HCT116 (cell line): ENCODE results near the gene DIDO1. TPM values are rescaled to one million over a fixed set of nuclear protein-coding genes. Genes with fewer than 3 reads are reported as not detected.

ENCODE experiments used
- ATAC-seq: fragments of 200-7000 bp; cut with Tn5 transposase; 2 replicates; pipeline ENCODE4 v1.9.1; 2020; ENCODE audit warnings: mild to moderate bottlenecking, moderate library complexity
- BruUV-seq: library from RNA; stranded (reverse); fragments of 400-500 nt; replicated peaks from 2 replicates; lab custom pipeline; 2021; lab: Mats Ljungman, UMichigan
- CTCF ChIA-PET: fragments of 300-600 bp; sonication (Branson Sonifier 250); formaldehyde crosslinking; loops from one replicate; lab custom pipeline; 2021; ENCODE audit warnings: antibody characterized with exemption; lab: Charles Lee
- POLR2A ChIA-PET: fragments of 300-600, 350-600 bp; sonication (Branson Sonifier 250); formaldehyde crosslinking; loops from one replicate; lab custom pipeline; 2021; ENCODE audit warnings: antibody characterized with exemption; lab: Charles Lee
- RAD21 ChIA-PET, 2 experiments: fragments of 300-600 bp; sonication (Branson Sonifier 250); formaldehyde crosslinking; loops; one replicate each; lab custom pipeline; 2023; ENCODE audit warnings: low total read pairs in 2 of 2; ENCODE audit not compliant: uncharacterized antibody in 2 of 2, unreplicated experiment in 2 of 2, low non-redundant PET in 1 of 2; lab: Charles Lee
- DNase-seq: peaks from one replicate; pipeline ENCODE4 v3.0.0-alpha.2; 2010; ENCODE audit warnings: low read depth, low spot score
- H2AFZ ChIP-seq: fragments of 200-600 bp; shearing (Covaris generic), sonication (generic); 2 replicates; pipeline ENCODE4 v1.6.1; 2017; ENCODE audit warnings: low read depth, mixed run types, mixed read lengths, antibody characterized with exemption, low read length; ENCODE audit not compliant: poor library complexity, severe bottlenecking
- H3K27ac ChIP-seq: 2 replicates; pipeline ENCODE4 v1.5.1; 2012; ENCODE audit warnings: low read depth, low read length
- H3K27me3 ChIP-seq: fragments of 200-600 bp; sonication (generic); 2 replicates; pipeline ENCODE4 v1.6.1; 2016; ENCODE audit warnings: mixed run types, low read length, mixed read lengths; ENCODE audit not compliant: insufficient read depth
- H3K36me3 ChIP-seq, 2 experiments: fragments of 200-500 bp in 1 of 2; fragments of 200-600 bp in 1 of 2; sonication (Bioruptor generic) in 1 of 2; sonication (generic) in 1 of 2; 2 replicates each; pipeline versions ENCODE4 v1.5.1 to v1.6.1; 2014 to 2016; ENCODE audit warnings: low read length in 2 of 2, inconsistent platforms in 1 of 2, mixed read lengths in 1 of 2, mixed run types in 1 of 2; ENCODE audit not compliant: insufficient read depth in 2 of 2, control insufficient read depth in 1 of 2
- H3K4me1 ChIP-seq, 2 experiments: fragments of 200-600 bp in 1 of 2; sonication (generic) in 1 of 2; 2 replicates each; pipeline versions ENCODE4 v1.5.1 to v1.6.1; 2012 to 2017; ENCODE audit warnings: low read length in 2 of 2, inconsistent platforms in 1 of 2, mild to moderate bottlenecking in 1 of 2, mixed read lengths in 1 of 2, mixed run types in 1 of 2, moderate library complexity in 1 of 2; ENCODE audit not compliant: insufficient read depth in 2 of 2, control insufficient read depth in 1 of 2
- H3K4me2 ChIP-seq: fragments of 200-600 bp; sonication (generic); 2 replicates; pipeline ENCODE4 v1.6.1; 2017; ENCODE audit warnings: mixed run types, low read length, mixed read lengths
- H3K4me3 ChIP-seq, 2 experiments: fragments of 200-600 bp in 1 of 2; sonication (generic) in 1 of 2; replicated peaks in 1 of 2; 2 replicates each; pipeline ENCODE4 v1.5.1; 2011 to 2016; ENCODE audit warnings: low read length in 2 of 2, control low read depth in 1 of 2, low read depth in 1 of 2, mild to moderate bottlenecking in 1 of 2, mixed read lengths in 1 of 2, mixed run types in 1 of 2
- H3K79me2 ChIP-seq: fragments of 200-600 bp; sonication (generic); 2 replicates; pipeline ENCODE4 v1.6.1; 2017; ENCODE audit warnings: mild to moderate bottlenecking, mixed run types, low read length, moderate library complexity, mixed read lengths; ENCODE audit not compliant: insufficient read depth
- H3K9ac ChIP-seq: fragments of 200-600 bp; sonication (generic); 2 replicates; pipeline ENCODE4 v1.6.1; 2016; ENCODE audit warnings: low read length, mixed read lengths
- H3K9me2 ChIP-seq: fragments of 200-600 bp; sonication (generic), shearing (Covaris generic); 2 replicates; pipeline ENCODE4 v1.6.1; 2017; ENCODE audit warnings: mixed run types, mild to moderate bottlenecking, moderate library complexity; ENCODE audit not compliant: insufficient read depth
- H3K9me3 ChIP-seq, 2 experiments: fragments of 200-500 bp in 1 of 2; fragments of 200-600 bp in 1 of 2; sonication (Bioruptor generic) in 1 of 2; sonication (generic) in 1 of 2; 2 replicates each; pipeline ENCODE4 v1.6.1; 2014 to 2017; ENCODE audit warnings: low read length in 2 of 2, mixed read lengths in 2 of 2, inconsistent platforms in 1 of 2, low read depth in 1 of 2, mild to moderate bottlenecking in 1 of 2, mixed run types in 1 of 2, moderate library complexity in 1 of 2; ENCODE audit not compliant: control insufficient read depth in 1 of 2, insufficient read depth in 1 of 2
- H4K20me1 ChIP-seq: fragments of 200-600 bp; sonication (generic), shearing (Covaris generic); 2 replicates; pipeline ENCODE4 v1.6.1; 2017; ENCODE audit warnings: mixed run types, mild to moderate bottlenecking, moderate library complexity; ENCODE audit not compliant: insufficient read depth
- CEBPB ChIP-seq: IDR thresholded peaks from 2 replicates; pipeline ENCODE4 v1.6.1; 2012; ENCODE audit warnings: low read depth
- CTCF ChIP-seq, 3 experiments: fragments of 200-600 bp in 1 of 3; sonication (generic) in 1 of 3; IDR thresholded peaks in 2 of 3; conservative IDR thresholded peaks in 1 of 3; 2 replicates each; pipeline ENCODE4 v1.5.1; 2012 to 2017; ENCODE audit warnings: low read depth in 2 of 3, low read length in 2 of 3, antibody characterized with exemption in 1 of 3, borderline replicate concordance in 1 of 3, control low read depth in 1 of 3, mild to moderate bottlenecking in 1 of 3, mixed read lengths in 1 of 3, mixed run types in 1 of 3, moderate library complexity in 1 of 3; ENCODE audit not compliant: insufficient read depth in 1 of 3
- ELF1 ChIP-seq: IDR thresholded peaks from 2 replicates; pipeline ENCODE4 v1.6.1; 2012; ENCODE audit warnings: low read depth, borderline replicate concordance
- FOSL1 ChIP-seq: IDR thresholded peaks from 2 replicates; pipeline ENCODE4 v1.6.1; 2012; ENCODE audit warnings: low read depth
- POLR2A ChIP-seq: IDR thresholded peaks from 2 replicates; pipeline ENCODE4 v1.7.0; 2011; ENCODE audit warnings: borderline replicate concordance; ENCODE audit not compliant: insufficient read depth, insufficient read length; ENCODE audit errors: extremely low read depth
- POLR2AphosphoS5 ChIP-seq: IDR thresholded peaks from 2 replicates; pipeline ENCODE4 v1.6.1; 2011; ENCODE audit warnings: mild to moderate bottlenecking, low read depth, low read length, moderate library complexity
- RAD21 ChIP-seq: IDR thresholded peaks from 2 replicates; pipeline ENCODE4 v1.6.1; 2012; ENCODE audit warnings: low read depth, mild to moderate bottlenecking
- TCF7L2 ChIP-seq: IDR thresholded peaks from 2 replicates; pipeline ENCODE4 v1.7.0; 2011; ENCODE audit warnings: borderline replicate concordance, inconsistent platforms; ENCODE audit not compliant: insufficient read depth, insufficient read length; ENCODE audit errors: extremely low read depth
- ZFX ChIP-seq: fragments of 450-650 bp; IDR thresholded peaks from 2 replicates; pipeline ENCODE4 v1.6.1; 2017
- intact Hi-C: fragments of 100-400 bp; cut with micrococcal nuclease; formaldehyde crosslinking; loops from 2 replicates; pipeline ENCODE4 v1.10.0; 2022
- total RNA-seq: library from RNA; stranded (reverse); gene quantifications from one replicate; pipeline ENCODE4 v1.2.1, GENCODE V29; 2021; ENCODE audit not compliant: unreplicated experiment
- TF ChIP-seq, protein P1 (sequence below): IDR thresholded peaks from 2 replicates; pipeline ENCODE4 v1.6.1; 2012

DIDO1 gene
- total RNA-seq, 1 experiment from 2014 or later: 41.4 TPM

DNA sequence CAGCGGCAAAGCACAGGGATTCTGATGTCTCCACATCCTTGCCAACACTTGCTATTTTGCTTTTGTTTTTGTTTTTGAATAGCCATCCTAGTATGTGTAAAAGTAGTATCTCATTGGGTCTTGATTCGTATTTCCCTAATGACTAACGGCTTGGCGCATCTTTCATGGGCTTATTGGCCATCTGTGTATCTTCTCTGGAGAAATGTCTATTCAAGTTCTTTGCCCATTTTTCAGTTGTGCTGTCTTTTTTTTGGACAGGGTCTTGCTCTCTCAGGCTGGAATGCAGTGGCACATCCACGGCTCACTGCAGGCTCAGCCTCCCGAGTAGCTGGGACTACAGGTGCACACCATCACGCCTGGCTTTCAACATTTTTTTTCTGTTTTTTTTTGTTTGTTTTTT is 82.1 kb downstream of the DIDO1 start:
- TF ChIP-seq POLR2AphosphoS5 (no peak), ELF1 (no peak), FOSL1 (no peak), POLR2A (no peak), CTCF (IDR thresholded peaks at IDR 0.05 in 2 of 3, conservative IDR thresholded peaks at IDR 0.05 in 1 of 3; ENCODE audit: borderline replicate concordance in 1 of 3, insufficient read depth in 1 of 3, low read depth in 2 of 3, low read length in 2 of 3) (no peak)
- Histone ChIP-seq H3K4me2 (no peak overlapping the region), H3K9me2 (no peaks in the 10 kb centered on the region), H3K79me2 (no peaks in the 10 kb centered on the region), H4K20me1 (no peaks in the 10 kb centered on the region), H2AFZ (no peak overlapping the region), H3K4me1 (no peaks in the 10 kb centered on the region), H3K9me3 (no peaks in the 10 kb centered on the region), H3K4me3 (no peak overlapping the region), H3K36me3 (peaks cover 7 to 8% of the 10 kb centered on the region in 2 experiments; a peak in 2 of 4 replicates), H3K9ac (no peak overlapping the region), H3K27ac (no peak overlapping the region), H3K27me3 (no peaks in the 10 kb centered on the region)
- BruUV-seq: no TSS peak
- DNase-seq (no peak), ATAC-seq (no peak)
- POLR2A ChIA-PET: no interaction called here
- intact Hi-C loops: no loop called here
- CTCF ChIA-PET: no interaction called here
- RAD21 ChIA-PET: no interaction called here

- ATAC-seq: no peak
- intact Hi-C loops: no loop called here
- no peak for DNase-seq
- Histone ChIP-seq H3K4me3 (no peak overlapping the region), H3K27ac (no peak overlapping the region), H4K20me1 (no peaks in the 10 kb centered on the region), H3K9me3 (no peaks in the 10 kb centered on the region), H3K27me3 (no peaks in the 10 kb centered on the region), H3K4me1 (no peaks in the 10 kb centered on the region), H3K4me2 (no peak overlapping the region), H3K9ac (no peak overlapping the region), H2AFZ (no peak overlapping the region), H3K79me2 (no peaks in the 10 kb centered on the region), H3K36me3 (peaks cover 7 to 8% of the 10 kb centered on the region in 2 experiments; a peak in 2 of 4 replicates), H3K9me2 (no peaks in the 10 kb centered on the region)
- no TSS peak for BruUV-seq
- TF ChIP-seq RAD21: no peak
- TF ChIP-seq POLR2AphosphoS5: no peak
- no peak for TF ChIP-seq TCF7L2
- TF ChIP-seq, protein P1, sequence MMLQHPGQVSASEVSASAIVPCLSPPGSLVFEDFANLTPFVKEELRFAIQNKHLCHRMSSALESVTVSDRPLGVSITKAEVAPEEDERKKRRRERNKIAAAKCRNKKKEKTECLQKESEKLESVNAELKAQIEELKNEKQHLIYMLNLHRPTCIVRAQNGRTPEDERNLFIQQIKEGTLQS: no peak
- no peak for TF ChIP-seq CTCF (IDR thresholded peaks at IDR 0.05 in 2 of 3, conservative IDR thresholded peaks at IDR 0.05 in 1 of 3; ENCODE audit: borderline replicate concordance in 1 of 3, insufficient read depth in 1 of 3, low read depth in 2 of 3, low read length in 2 of 3)
- no peak for TF ChIP-seq ZFX
- no peak for TF ChIP-seq CEBPB
- CTCF ChIA-PET: no interaction called here
- RAD21 ChIA-PET: no interaction called here
- POLR2A ChIA-PET: no interaction called here
These were observed 82.6 kb downstream of the DIDO1 start for GRCh38 chr20:62843656-62844055.
